GM21619 (cell line): ENCODE results near the gene REV1.
"Not testable (repeated sequence)": the region's sequence is repeated elsewhere in the genome, so short reads cannot be mapped to it uniquely, and the experiment has no call there.

Experiments used
- ATAC-seq: cut with Tn5 transposase; IDR thresholded peaks from one replicate; pipeline ENCODE4 v1.9.1; 2021; ENCODE audit not compliant: unreplicated experiment

Gene REV1

DNA sequence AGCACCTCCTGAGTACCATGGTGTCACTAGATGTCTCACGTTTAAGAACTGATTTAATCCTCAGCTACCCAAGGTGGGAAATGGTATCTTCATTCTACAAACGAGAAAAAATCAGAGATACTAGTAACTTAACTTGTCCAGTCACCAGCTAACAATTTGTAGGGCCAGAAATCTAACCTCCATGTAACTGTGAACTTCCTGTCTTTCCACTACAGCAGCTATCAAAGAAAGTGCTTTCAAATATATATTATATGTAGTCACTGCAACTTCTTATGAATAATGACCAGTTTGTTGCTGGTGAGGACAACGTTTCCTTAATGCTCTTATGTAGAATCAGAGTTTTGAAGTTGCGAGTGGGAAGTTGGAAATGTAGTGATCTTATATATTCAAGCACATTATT is 1.9 kb downstream of the REV1 start:
- no peak for ATAC-seq

DNA sequence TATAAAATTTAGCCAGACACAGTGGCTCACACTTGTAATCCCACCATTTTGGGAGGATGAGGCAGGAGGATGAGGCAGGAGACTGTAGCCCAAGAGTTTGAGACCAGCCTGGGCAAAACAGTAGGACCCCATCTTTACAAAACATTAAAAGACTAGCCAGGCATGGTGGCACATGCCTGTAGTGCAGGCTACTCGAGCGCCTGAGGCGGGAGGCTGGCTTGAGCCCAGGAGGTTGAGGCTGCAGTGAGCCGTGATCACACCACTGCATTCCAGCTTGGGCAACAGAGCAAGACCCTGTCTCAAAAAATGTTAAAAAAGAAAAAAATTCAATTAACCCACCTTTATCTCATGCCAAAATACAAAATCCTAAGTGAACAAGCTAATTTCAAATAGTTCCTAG is 4.0 kb downstream of the REV1 start:
- ATAC-seq: no peak

DNA sequence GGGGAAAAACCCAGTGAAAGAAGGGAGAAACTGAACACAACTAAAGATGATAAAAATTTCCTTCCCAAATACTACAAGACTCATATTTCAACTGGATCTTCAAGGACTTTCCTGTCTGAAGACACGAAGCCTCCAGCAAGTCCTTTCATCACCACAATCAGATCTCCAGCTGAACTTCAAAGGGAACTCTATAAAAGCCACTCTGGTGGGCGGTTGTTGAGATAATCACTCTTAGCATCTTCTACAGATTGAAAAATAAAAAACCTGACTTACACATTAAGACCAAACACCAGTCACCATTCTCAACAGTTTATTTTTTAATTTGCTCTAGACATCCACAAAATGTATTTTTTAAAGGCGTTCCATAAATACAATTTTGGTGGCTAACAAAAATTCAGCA is 4.4 kb downstream of the REV1 start:
- ATAC-seq: no peak

DNA sequence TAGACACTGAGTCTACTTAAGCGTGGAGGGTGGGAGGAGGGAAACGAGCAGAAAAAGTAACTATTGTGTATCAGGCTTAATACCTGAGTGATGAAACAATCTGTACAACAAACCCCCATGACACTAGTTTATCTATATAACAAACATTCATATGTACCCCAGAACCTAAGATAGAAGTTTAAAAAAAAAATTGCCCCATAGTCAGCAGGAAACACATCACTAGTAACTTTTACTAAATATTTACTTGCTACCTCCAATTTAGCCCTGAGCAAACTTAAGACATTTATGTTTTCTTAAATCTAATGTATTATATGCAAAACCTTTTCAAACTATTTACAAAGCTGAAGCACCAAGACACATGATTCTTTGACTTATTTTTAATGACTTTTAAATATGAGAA is 5.6 kb downstream of the REV1 start:
- no peak for ATAC-seq

DNA sequence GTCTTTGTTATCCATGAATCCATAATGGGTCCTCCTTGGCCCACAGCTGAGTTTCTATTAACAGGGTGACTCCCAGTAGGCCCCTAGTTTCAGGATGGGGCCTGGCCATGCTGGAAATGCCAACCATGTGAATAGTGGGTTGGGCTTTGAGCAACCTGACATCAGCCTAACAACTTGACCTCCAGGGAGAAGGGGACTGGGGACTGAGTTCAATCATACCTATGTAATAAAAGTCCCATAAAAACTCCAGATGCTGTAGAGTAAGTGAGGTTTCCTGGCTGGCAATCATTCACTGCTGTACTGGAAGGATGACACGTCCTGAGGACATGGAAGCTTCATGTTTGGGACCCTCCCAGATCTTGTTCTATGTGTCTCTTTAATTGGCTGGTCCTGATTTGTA is 7.9 kb downstream of the REV1 start:
- no peak for ATAC-seq

DNA sequence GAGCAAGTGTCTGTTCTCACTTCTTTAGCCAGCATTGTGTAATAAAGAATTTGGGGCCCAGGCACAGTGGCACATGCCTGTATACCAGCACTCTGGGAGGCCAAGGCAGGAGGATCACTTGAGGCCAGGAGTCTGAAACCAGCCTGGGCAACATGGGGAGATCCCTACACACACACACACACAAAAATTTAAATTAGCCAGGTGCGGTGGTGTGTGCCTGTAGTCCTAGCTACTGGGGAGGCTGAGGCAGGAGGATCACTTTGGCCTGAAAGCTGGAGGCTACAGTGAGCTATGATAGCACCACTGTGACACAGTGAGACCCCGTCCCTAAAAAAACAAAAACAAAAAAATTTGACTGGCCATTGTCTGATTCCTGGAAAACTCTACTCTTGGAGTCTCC is 8.3 kb downstream of the REV1 start:
- ATAC-seq: no peak

DNA sequence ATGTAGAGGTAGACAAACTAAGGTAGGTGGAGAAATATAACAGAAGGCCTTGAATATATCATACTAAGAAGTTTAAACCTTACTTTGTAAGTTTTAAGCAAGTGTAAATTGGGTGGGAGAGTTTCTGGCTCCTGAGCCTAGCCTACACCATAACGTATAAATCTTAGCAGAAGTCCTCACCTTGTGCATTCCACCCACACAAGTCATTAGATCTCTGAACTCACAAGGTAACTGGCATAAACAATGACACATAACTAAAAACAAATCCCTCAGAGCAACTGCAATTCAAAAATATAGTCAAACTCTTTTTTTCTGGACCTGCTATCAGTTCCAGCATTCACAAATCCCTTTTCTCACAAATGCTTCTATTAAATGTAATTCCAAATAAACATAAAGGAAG is 9.4 kb downstream of the REV1 start:
- no peak for ATAC-seq

DNA sequence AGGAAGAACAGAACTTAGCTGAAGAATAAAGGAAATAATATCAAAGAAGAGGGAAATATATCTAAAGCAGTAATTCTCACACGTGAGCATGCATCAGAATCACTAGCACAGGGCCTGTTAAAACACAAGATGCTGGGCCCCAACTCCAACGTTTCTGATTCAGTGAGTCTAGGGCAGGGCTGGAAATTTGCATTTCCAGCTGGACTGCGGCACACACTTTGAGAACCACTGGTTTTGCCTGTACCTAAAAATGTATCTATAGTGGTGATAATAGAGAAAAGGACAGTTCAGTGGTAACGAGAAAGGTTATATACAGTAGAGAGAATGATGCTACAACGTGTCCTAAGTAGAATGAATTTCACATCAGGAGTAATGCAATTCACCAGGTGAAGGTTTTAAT is 11.2 kb downstream of the REV1 start:
- ATAC-seq: no peak

DNA sequence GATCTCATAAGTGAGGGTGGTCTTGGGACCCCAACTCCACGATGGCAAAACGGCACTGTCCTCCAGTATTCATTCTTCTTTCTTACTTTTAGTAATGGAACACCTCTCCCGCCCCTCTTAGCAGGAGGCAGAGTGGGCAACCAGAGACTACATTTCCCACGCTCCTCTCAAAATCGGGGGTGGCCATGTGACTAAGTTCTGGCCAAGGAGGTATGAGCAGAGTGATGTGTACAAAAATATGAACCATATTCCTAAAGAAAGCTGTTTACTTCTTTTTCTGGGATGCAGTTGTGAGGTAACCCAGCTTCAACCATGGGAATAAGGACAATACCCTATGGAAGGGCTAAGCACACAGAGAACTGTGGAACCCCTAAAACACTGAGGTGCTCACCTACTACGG is 12.8 kb downstream of the REV1 start:
- no peak for ATAC-seq

DNA sequence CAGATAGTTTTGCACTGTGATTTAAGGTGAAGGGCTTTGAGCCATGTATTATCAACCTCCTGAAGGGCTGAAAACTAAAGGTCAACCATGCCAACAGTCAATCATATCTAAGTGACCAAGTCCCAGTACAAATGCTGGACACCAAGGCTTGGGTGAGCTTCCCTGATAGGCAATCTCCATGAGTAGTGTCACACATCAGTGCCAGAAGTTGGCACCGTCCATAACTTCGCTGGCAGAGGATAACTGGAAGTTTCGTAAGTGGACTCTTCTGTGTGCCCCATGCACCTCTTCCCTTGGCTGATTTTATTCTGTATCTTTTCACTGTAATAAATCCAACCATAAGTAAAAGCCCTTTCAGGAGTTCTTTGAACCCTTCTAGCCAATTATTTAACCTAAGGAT is 13.2 kb downstream of the REV1 start:
- no peak for ATAC-seq

DNA sequence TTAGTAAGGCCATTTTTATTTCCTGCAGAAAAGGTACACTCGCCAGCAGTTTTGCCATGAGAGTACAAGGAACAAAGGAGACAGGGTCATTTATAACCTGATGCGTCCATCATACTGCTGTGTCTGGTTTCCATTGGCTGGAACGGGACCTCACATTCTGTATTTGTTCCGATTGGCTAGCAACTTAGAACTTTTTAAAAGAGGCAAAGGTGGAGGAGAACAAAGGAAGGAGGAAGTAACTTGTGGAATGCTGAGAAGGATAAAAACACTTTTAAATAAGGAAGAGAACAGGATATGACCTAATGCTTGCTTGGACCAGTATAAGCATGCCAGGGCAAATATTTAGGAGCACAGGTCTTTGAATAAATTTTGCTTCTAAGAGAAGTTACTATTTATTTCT is 14.7 kb downstream of the REV1 start:
- not testable (repeated sequence) for ATAC-seq

DNA sequence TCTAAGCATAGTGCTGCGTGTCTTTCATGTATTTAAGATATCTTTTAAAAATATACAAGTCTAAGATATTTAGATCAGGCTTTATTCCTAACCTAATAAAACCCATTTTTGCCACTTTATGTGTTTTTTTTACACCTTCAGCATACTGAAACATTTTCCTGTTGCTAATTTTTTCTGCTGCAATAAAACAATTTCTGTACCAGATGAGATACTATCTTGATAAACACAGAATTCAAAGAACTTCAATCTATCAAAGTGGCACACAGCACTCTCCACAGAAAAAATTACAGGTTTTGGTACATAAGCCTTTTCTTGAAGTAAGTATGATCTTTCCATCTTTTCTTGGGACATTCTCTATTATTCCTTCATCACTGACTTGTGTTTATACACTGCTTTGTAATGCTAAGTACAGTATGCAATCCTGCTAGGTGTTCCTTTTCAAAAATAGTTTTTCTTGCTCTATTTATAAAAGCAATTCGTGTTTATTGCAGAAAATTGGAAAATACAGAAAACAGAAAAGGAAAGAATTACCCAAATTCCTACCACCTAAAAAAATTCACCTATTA is 16.2 kb downstream of the REV1 start:
- ATAC-seq: no peak

DNA sequence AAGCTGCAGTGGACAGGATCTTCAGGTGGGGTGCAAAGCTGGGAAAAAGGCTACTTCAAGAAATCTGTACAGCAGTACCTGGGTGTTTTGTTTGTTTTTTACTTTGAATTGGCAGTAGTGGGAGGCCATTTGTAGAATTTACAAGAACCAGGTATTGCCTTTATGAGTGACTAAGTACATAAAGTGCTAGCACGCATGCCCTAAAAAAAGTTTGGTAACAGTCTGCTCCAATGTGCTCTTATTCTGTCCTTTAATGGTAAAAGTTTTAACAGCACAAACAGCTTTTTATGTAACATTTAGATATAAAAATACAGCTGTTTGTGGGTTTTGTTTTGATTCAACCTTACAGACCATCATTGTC is 17.2 kb downstream of the REV1 start:
- no peak for ATAC-seq

DNA sequence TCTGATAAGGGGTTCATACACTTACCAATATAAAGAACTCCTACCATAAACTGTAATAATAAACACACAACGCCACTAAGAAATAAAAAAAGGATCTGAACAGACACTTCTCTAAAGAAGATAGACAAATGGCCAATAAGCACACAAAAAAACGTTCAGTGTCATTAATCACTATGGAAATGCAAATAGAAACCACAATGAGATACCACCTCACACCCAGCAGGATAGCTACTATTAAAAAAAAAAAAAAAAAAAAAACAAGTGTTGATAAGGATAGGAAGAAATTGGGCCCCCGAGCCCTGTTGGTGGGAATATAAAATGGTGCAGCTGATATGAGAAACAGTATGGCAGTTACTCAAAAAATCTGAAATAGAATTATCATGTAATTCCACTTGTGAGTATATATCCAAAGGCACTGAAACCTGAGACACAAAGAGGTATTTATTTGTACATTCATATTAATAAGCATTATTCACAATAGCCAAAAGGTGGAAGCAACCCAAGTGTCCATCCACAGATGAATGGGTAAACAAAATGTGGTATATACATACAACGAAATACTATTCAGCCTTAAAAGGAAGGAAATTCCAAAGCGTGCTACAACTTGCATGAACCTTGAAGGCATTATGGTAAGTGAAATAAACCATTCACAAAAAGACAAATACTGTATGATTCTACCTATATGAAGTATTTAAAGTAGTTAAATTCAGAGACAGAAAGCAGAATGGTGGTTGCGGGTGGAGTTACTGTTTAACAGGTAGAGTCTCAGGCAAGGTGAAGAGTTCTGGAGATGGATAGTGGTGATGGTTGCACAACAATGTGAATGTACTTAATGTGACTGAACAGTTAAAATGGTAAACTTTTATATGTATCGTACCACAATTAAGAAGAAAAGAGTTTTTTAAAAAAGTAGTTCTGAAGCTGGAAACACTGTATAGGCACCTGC is 17.9 kb downstream of the REV1 start:
- no peak for ATAC-seq

DNA sequence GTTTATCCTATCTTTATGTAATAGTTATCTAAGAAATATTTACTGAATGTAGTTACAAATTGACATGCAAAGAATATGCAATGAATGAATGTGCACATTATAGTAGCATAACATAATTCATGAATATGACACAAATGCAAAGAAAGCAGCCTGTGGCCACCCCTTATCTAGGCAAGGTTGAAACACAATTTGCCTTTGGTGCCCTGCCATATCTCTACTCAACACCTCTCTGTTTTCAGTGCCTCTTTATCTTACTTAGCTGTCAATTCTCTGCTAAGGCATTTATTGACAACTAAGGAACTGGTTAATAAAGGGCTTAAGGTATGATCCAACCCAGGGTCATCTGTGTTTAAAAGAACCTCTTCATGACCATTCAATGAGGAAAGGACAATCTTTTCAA is 18.9 kb downstream of the REV1 start:
- ATAC-seq: no peak

DNA sequence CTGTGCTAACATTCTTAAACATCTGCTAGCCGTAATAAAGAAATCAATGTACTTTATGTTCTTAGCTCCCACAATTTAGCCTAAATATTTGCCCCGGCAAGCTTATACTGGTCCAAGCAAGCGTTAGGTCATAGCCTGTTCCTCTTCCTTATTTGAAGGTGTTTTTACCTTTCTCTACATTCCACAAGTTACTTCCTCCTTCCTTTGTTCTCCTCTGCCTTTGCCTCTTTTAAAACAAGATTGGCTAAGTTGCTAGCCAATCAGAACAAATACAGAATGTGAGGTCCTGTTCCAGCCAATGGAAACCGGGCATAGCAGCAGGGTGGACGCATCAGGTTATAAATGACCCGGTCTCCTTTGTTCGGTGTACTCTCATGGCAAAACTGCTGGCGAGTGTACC is 19.4 kb downstream of the REV1 start:
- not testable (repeated sequence) for ATAC-seq

DNA sequence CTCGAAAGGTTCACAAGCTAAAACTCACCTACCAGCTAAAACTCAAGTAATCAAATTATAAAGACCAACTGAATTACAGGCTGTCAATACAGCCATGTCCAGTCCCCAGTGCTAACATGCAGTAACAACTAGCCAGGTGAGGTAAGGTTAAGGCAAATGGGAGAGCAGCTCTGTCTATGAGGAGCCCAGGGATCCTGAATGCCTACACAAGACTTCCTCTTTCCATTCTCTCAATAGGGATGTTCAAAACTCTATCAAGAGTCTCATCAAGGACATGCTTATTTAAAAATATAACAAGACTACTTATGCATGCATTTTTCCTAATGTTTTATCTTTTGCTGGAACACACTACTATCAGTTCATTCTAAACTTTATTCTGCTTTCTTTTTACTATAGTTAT is 20.4 kb downstream of the REV1 start:
- ATAC-seq: no peak

DNA sequence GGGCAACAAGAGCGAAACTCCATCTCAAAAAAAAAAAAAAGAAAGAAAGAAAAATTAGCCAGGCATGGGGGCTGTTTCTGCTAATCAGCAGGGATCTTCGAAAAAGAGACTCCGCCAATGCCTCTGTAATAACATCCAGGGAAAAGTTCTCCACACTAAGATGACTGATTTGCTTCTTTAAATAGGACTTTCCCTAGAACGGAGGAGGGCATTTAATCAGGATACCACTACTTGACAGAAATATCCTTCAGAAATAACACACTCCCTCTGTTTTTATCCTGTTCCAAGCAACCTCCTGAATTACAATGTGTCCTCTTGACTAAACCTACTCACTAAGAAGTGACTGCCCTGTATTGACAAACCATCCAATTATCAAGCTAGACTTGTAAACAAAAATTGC is 21.7 kb downstream of the REV1 start:
- ATAC-seq: no peak

DNA sequence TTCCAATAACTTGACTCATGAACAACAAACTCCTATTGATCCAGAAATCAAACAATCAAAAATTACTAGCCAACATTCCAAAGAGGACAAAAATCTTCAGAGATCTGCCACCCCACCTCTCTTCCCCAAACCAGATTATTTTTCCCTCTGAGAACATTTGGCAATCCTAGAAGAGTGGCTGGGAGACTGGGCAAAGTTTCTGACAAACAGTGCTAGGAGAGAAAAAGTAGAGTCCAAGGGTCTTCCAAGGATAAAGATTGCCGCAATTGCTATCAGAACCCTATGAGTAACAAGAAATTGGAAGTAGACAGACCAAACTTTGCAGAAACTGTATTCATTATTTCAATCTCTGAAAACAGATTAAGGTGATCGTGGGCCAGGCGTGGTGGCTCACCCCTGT is 22.4 kb downstream of the REV1 start:
- ATAC-seq: no peak

DNA sequence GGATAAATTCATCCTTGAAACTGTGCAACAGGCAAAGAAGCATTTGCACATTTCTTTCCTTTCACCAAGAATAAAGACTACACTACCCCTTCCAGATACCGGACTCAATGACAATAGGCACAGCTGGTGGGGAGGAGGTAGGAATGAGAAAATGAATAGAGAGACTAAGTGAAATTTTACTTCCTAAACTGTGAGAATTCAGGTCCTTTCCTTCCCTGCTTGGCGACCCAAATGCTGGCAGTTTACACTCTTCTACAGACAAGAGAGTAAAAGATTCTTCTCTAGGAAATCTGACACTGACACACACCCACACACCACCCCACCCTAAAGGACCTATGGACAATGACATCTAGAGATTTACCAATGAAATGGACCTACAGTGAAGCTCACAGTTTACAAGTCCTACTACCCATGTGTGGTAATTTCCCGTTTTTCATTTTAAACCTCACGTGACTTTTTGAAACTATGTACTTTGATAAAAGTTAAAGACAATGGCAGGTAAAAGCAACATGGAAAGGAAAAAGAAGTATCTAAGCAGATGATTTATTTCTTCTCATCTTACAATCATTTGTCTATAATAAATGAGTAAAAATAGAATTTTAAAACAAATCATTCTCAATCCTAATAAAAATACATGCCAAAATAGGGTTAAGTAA is 27.9 kb downstream of the REV1 start:
- ATAC-seq: no peak

DNA sequence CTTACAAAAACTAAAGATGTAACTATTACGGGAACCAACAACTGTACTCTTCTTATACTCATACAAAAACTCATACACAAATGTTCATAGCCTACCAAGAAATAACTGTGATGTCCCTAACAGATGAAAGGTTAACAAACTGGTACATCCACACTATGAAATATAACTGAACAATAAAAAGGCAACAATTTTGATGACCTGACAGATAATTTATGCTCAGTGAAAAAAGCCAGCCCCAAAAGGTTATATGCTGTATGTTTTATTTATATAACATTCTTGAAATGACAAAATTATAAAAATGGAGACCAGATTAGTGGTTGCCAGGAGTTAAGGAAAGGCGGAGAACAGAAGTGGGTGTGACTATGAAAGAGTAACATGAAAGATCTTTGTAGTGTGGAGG is 31.3 kb downstream of the REV1 start:
- ATAC-seq: no peak

DNA sequence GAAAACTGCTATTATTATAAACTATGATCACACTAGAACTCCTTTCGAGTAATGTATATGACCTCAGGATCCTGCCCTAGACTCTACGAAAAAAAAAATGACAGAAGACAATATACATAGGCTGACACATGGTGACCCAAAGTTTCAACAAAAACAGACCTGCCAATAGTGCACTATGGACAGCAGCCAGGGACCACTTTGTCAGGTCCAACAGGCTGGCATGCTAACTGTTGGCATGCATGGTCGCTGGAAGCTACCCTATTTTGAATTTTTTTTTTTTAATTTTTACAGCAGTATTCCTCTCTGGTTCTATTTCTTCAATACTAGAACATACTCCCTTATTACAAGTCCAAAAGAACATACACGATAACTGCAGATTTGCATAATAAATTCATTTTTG is 38.1 kb downstream of the REV1 start:
- ATAC-seq: no peak
